Tibial nerve (tissue), 4 donors: ENCODE results near the gene MAGI2. TPM values are rescaled to one million over a fixed set of nuclear protein-coding genes. Genes with fewer than 3 reads are reported as not detected.

ENCODE experiments used
- DNase-seq, 2 donors: peaks; one replicate each; pipeline ENCODE4 v3.0.0-alpha.2; 2019; ENCODE audit warnings: low spot score in 2 of 2
- H3K27ac ChIP-seq, 4 donors: fragments of 200-600 bp; sonication (generic) in 3 of 4; one replicate each; pipeline ENCODE4 v1.5.1; 2017 to 2019; ENCODE audit warnings: mild to moderate bottlenecking in 1 of 4
- H3K27me3 ChIP-seq, 2 donors: fragments of 200-600 bp; sonication (generic) in 1 of 2; one replicate each; pipeline versions ENCODE4 v1.5.1 to v1.6.0; 2017 to 2019
- H3K36me3 ChIP-seq, 3 donors: fragments of 200-600 bp; sonication (generic); one replicate each; pipeline ENCODE4 v1.5.1; 2018 to 2019
- H3K4me1 ChIP-seq, 4 donors: fragments of 200-600 bp; sonication (generic) in 3 of 4; one replicate each; pipeline ENCODE4 v1.5.1; 2017 to 2019
- H3K4me3 ChIP-seq, 4 donors: fragments of 200-600 bp; sonication (generic) in 3 of 4; one replicate each; pipeline ENCODE4 v1.5.1; 2017 to 2019; ENCODE audit warnings: mild to moderate bottlenecking in 1 of 4, moderate library complexity in 1 of 4
- H3K9me3 ChIP-seq, 4 donors: fragments of 200-600 bp; sonication (generic) in 3 of 4; one replicate each; pipeline ENCODE4 v1.5.1; 2017 to 2019
- EP300 ChIP-seq, 2 donors: sonication (generic); formaldehyde crosslinking; IDR thresholded peaks; one replicate each; pipeline ENCODE4 v1.6.1; 2017; ENCODE audit warnings: antibody characterized with exemption in 2 of 2, mild to moderate bottlenecking in 1 of 2
- POLR2A ChIP-seq, 2 donors: fragments of 450-650 bp; IDR thresholded peaks; one replicate each; pipeline ENCODE4 v1.6.1; 2017; ENCODE audit warnings: antibody characterized with exemption in 2 of 2, mild to moderate bottlenecking in 2 of 2, moderate library complexity in 2 of 2
- WGBS, 2 donors: methylation state at CpG; one replicate each; pipeline ENCODE4 v1.1.5; 2018; 5-methylcytosine and 5-hydroxymethylcytosine counted together
- total RNA-seq, 4 donors: library from RNA; depleted of rRNA; stranded (reverse); fragments of >200 nt; gene quantifications; one replicate each; pipeline ENCODE4 v1.1.0, GENCODE V29; 2016
- TF ChIP-seq, protein P1 (sequence below), 5 experiments: fragments of 200-600 bp in 3 of 5; fragments of 450-650 bp in 2 of 5; sonication (generic) in 3 of 5; IDR thresholded peaks; one replicate each; pipeline ENCODE4 v1.5.1; 2016 to 2019; ENCODE audit warnings: antibody characterized with exemption in 5 of 5, mild to moderate bottlenecking in 3 of 5, moderate library complexity in 2 of 5

The MAGI2 gene
- total RNA-seq, 4 donors from 2014 or later = 33.6 to 58.2 (median 55.6) TPM

DNA sequence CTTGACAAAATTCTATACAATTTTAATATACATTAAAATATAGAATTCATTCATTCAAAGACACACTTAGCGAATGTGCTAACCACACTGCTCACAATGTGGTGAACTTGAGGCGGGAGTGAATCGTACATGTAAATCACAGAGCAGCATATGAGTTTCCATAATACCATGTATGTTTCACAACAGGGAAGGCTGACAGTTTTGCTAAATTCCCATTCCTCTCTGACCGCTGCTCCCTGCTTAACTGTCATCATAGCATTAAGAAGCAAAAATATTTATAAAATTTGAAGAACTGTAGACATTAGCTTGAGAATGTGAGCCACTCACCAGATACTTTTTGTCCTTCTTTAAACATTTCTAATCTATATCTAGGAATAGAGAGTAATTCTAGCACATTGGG, 763.3 kb downstream of the MAGI2 start:
- DNase-seq = no peak
- Histone ChIP-seq H3K27ac (no peak overlapping the region), H3K4me1 (no peaks in the 10 kb centered on the region), H3K4me3 (no peak overlapping the region), H3K36me3 (no peaks in the 10 kb centered on the region), H3K27me3 (no peaks in the 10 kb centered on the region), H3K9me3 (no peaks in the 10 kb centered on the region)
- 91 to 93% methylated on average over 4 of the region's 4 CpGs for WGBS, 2 donors
- TF ChIP-seq, protein P1, sequence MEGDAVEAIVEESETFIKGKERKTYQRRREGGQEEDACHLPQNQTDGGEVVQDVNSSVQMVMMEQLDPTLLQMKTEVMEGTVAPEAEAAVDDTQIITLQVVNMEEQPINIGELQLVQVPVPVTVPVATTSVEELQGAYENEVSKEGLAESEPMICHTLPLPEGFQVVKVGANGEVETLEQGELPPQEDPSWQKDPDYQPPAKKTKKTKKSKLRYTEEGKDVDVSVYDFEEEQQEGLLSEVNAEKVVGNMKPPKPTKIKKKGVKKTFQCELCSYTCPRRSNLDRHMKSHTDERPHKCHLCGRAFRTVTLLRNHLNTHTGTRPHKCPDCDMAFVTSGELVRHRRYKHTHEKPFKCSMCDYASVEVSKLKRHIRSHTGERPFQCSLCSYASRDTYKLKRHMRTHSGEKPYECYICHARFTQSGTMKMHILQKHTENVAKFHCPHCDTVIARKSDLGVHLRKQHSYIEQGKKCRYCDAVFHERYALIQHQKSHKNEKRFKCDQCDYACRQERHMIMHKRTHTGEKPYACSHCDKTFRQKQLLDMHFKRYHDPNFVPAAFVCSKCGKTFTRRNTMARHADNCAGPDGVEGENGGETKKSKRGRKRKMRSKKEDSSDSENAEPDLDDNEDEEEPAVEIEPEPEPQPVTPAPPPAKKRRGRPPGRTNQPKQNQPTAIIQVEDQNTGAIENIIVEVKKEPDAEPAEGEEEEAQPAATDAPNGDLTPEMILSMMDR (IDR thresholded peaks at IDR 0.05) = no peak
- TF ChIP-seq EP300 (IDR thresholded peaks at IDR 0.05) (no peak), POLR2A (IDR thresholded peaks at IDR 0.05) (no peak)

DNA sequence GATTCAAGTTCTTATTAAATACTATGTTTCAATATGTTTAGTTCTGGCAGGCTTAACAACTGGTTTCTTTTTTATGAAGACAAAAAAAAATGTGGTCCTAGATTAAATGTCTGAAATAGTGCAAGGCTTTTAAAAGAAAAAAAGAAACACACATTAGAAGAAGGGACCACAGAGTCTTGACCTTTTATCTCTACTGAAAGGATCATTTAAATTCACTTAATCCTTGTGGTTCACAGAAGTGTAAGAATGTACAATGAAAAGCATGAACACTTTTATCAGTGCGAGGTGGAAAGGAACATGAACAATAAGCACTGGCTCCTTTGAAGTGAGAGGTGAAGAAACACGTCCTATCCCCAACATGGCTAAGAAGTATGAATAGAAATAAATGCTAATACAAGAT, 765.1 kb downstream of the MAGI2 start:
- no peaks in the 10 kb centered on the region for H3K4me1 ChIP-seq
- no peaks in the 10 kb centered on the region for H3K9me3 ChIP-seq
- TF ChIP-seq POLR2A (IDR thresholded peaks at IDR 0.05) (no peak), EP300 (IDR thresholded peaks at IDR 0.05) (no peak)
- TF ChIP-seq, protein P1 (IDR thresholded peaks at IDR 0.05) = no peak
- no peak for DNase-seq
- H3K4me3 ChIP-seq = no peak overlapping the region
- H3K27ac ChIP-seq = no peak overlapping the region
- H3K36me3 ChIP-seq = no peaks in the 10 kb centered on the region
- no peaks in the 10 kb centered on the region for H3K27me3 ChIP-seq
- 83 to 88% methylated on average over 2 of the region's 2 CpGs for WGBS, 2 donors

DNA sequence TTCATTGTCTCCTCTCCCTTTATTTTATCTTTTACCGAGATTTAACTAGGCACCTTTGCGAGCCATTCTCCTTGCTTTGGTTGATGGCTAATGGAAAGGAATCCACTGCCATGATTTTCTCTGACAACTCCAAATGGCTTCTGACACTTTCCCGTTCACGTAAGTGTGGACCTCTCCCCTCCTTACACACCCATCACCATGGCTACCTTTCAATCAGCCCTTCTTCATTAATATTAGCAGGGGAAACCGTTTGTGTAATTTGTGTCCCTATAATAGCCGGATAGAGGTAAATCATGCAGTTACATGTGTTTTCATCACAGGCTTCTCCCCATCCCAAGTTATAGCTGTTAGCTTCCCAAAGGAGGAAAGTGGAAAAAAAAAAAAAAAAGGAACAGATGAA, 767.3 kb downstream of the MAGI2 start:
- 81 to 82% methylated on average over 6 of the region's 6 CpGs for WGBS, 2 donors
- TF ChIP-seq EP300 (IDR thresholded peaks at IDR 0.05) (no peak), POLR2A (IDR thresholded peaks at IDR 0.05) (no peak)
- TF ChIP-seq, protein P1 (IDR thresholded peaks at IDR 0.05) = no peak
- Histone ChIP-seq H3K27me3 (no peaks in the 10 kb centered on the region), H3K27ac (no peak overlapping the region), H3K4me1 (no peaks in the 10 kb centered on the region), H3K4me3 (no peak overlapping the region), H3K36me3 (no peaks in the 10 kb centered on the region), H3K9me3 (no peaks in the 10 kb centered on the region)
- DNase-seq = no peak

DNA sequence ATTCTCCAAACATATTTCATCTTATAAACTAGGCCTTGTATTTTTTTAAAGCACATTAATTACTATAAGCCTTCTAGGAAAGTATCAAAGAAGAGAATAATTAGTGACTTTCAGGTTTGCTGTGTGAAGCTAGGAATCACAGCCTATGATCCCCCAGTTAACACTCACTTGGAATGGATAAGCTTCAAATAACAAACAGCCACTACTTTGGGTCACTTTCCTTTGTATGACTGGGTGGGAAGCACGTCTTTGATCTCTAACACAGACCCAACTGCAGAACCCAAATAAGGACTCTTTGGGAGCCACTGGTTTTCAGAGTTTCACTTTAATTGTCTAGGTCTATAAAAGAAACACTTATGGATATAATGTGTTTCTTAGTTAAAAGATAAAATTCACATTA, 769.3 kb downstream of the MAGI2 start:
- Histone ChIP-seq H3K4me3 (no peak overlapping the region), H3K36me3 (no peaks in the 10 kb centered on the region), H3K4me1 (no peaks in the 10 kb centered on the region), H3K27me3 (no peaks in the 10 kb centered on the region), H3K9me3 (no peaks in the 10 kb centered on the region), H3K27ac (no peak overlapping the region)
- TF ChIP-seq, protein P1 (IDR thresholded peaks at IDR 0.05) = no peak
- TF ChIP-seq POLR2A (IDR thresholded peaks at IDR 0.05) (no peak), EP300 (IDR thresholded peaks at IDR 0.05) (no peak)
- 70 to 82% methylated on average over 1 of the region's 1 CpG for WGBS, 2 donors
- no peak for DNase-seq

DNA sequence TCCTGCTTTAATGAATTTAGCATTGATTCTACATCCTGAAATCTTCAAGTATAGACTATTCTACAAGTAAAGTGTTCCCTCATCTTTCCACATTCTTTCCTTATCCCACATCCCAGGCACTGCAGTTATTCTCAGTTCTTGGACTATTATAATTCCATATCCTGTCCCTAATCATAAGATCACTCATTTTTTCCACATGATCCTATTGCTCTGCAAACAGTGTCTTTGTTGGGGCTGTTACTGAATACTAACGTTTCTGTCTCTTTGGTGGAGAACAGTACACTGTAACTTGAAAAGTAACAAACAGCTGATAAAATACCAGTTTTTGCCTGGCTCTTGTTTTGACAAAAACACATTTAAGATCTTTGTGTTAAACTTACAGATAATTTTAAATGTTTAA, 769.9 kb downstream of the MAGI2 start:
- no peak for DNase-seq
- Histone ChIP-seq H3K4me3 (no peak overlapping the region), H3K9me3 (no peaks in the 10 kb centered on the region), H3K4me1 (no peaks in the 10 kb centered on the region), H3K27ac (no peak overlapping the region), H3K36me3 (no peaks in the 10 kb centered on the region), H3K27me3 (no peaks in the 10 kb centered on the region)
- no peak for TF ChIP-seq EP300 (IDR thresholded peaks at IDR 0.05)
- TF ChIP-seq, protein P1 (IDR thresholded peaks at IDR 0.05) = no peak
- WGBS, 2 donors = 21 to 24% methylated on average over 1 of the region's 1 CpG
